ENCODE measurements around the gene CHGA. TPM values are rescaled to one million over a fixed set of nuclear protein-coding genes. Genes with fewer than 3 reads are reported as not detected.

The CHGA gene
- total RNA-seq, 1 donor from 2014 or later, result not detected

DNA sequence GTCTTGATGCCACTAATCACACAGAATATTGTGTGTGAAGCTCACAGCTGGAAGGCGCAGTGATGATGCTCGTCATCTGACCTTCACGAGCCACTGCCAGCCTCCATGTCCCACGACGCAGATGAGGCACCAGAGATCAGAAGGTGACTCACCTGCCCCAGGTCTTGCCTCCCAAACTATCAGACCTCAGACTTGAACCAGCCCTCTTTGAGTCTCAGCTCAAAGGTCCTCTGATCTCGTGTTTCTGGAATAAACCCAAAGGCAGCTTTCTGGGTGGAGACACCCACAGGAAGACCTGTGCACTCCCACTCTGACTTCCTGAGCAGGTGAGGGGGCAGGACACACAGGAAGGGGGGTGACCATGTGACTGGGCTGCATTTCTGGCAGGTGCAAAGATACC lies 19.6 kb upstream of the CHGA start:
- H3K27me3 Mint-ChIP-seq (ENCODE audit: low read depth), result peaks cover 63% of the 10 kb centered on the region
- H3K36me3 Mint-ChIP-seq (ENCODE audit: low read depth), result no peaks in the 10 kb centered on the region
- no peaks in the 10 kb centered on the region for H3K4me1 Mint-ChIP-seq (ENCODE audit: low read depth)
- H3K4me3 Mint-ChIP-seq (ENCODE audit: unreplicated experiment), result no peak overlapping the region
- no peak overlapping the region for H3K27ac Mint-ChIP-seq (ENCODE audit: unreplicated experiment)
- no peak for DNase-seq (ENCODE audit: low spot score)
- no peaks in the 10 kb centered on the region for H3K9me3 Mint-ChIP-seq (ENCODE audit: low read depth)
- TF ChIP-seq, protein P1, sequence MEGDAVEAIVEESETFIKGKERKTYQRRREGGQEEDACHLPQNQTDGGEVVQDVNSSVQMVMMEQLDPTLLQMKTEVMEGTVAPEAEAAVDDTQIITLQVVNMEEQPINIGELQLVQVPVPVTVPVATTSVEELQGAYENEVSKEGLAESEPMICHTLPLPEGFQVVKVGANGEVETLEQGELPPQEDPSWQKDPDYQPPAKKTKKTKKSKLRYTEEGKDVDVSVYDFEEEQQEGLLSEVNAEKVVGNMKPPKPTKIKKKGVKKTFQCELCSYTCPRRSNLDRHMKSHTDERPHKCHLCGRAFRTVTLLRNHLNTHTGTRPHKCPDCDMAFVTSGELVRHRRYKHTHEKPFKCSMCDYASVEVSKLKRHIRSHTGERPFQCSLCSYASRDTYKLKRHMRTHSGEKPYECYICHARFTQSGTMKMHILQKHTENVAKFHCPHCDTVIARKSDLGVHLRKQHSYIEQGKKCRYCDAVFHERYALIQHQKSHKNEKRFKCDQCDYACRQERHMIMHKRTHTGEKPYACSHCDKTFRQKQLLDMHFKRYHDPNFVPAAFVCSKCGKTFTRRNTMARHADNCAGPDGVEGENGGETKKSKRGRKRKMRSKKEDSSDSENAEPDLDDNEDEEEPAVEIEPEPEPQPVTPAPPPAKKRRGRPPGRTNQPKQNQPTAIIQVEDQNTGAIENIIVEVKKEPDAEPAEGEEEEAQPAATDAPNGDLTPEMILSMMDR (IDR thresholded peaks at IDR 0.05), result no peak

DNA sequence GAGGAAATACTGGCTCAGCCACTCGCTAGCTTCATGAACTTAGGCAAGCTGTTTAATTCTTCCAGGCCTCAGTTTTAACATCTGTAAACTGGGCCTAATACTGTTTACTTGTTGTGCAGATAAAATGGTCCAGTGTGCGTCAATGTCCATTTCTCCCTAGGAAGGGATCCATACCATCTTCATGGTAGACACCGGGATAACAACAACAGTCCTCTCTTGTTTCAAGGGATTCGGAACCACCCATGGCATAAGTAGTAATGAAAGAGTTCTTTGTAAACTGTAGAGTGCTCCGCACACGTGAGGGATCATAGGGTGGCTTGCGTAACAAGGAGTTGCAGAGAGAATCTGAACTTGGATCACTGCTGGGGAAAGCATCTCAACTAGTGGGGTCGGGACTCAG lies 17.3 kb upstream of the CHGA start:
- H3K36me3 Mint-ChIP-seq (ENCODE audit: low read depth), result no peaks in the 10 kb centered on the region
- TF ChIP-seq, protein P1 (IDR thresholded peaks at IDR 0.05), result no peak
- H3K9me3 Mint-ChIP-seq (ENCODE audit: low read depth), result no peaks in the 10 kb centered on the region
- H3K27me3 Mint-ChIP-seq (ENCODE audit: low read depth), result peaks cover 60% of the 10 kb centered on the region
- no peak overlapping the region for H3K27ac Mint-ChIP-seq (ENCODE audit: unreplicated experiment)
- H3K4me1 Mint-ChIP-seq (ENCODE audit: low read depth), result no peaks in the 10 kb centered on the region
- DNase-seq (ENCODE audit: low spot score), result no peak
- H3K4me3 Mint-ChIP-seq (ENCODE audit: unreplicated experiment), result no peak overlapping the region

DNA sequence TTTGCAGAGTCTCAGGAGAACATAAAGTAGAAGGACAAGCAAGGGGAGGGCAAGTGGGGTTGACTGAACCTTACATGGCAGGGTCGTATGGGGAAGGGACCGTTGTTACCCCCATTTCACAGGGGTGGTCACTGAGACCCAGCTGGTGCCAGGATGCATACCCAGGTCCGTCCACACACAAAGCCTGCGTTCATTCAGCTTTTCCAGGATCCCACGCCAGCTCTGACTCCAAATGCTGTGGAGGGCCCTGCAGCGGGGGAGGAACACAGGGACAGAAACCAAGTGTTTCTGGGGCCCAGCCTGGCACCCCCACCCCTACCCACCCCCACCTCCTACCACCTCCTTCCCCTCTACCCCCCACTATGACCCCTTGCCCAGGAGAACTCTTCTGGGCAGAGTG lies 16.5 kb upstream of the CHGA start:
- TF ChIP-seq, protein P1 (IDR thresholded peaks at IDR 0.05), result no peak
- H3K36me3 Mint-ChIP-seq (ENCODE audit: low read depth), result no peaks in the 10 kb centered on the region
- no peaks in the 10 kb centered on the region for H3K4me1 Mint-ChIP-seq (ENCODE audit: low read depth)
- H3K4me3 Mint-ChIP-seq (ENCODE audit: unreplicated experiment), result no peak overlapping the region
- H3K27me3 Mint-ChIP-seq (ENCODE audit: low read depth), result peaks cover 57% of the 10 kb centered on the region
- H3K27ac Mint-ChIP-seq (ENCODE audit: unreplicated experiment), result no peak overlapping the region
- peak; percentile 60 for DNase-seq (ENCODE audit: low spot score)
- H3K9me3 Mint-ChIP-seq (ENCODE audit: low read depth), result no peaks in the 10 kb centered on the region

DNA sequence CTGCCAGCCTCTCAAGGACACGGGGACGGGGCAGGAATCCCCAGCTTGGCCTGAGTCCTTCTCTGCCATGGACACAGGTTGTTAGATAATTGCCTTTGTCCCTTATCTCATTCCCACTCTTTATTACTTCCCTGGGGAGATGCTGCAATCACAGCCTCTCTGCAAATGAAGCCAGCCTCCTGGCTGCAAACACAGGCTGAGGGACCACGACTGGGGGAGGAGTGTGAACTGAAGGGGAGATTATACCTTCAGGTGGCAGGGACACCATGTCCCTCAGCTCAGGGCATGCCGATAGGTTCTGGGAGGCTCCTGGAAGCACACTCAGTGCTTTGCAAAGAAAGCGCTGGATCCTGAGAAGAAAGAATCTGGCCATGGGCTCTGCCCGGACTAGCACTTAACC lies 16.1 kb upstream of the CHGA start:
- peaks cover 57% of the 10 kb centered on the region for H3K27me3 Mint-ChIP-seq (ENCODE audit: low read depth)
- H3K4me3 Mint-ChIP-seq (ENCODE audit: unreplicated experiment), result no peak overlapping the region
- no peaks in the 10 kb centered on the region for H3K36me3 Mint-ChIP-seq (ENCODE audit: low read depth)
- no peak overlapping the region for H3K27ac Mint-ChIP-seq (ENCODE audit: unreplicated experiment)
- no peak for DNase-seq (ENCODE audit: low spot score)
- TF ChIP-seq, protein P1 (IDR thresholded peaks at IDR 0.05), result no peak
- H3K4me1 Mint-ChIP-seq (ENCODE audit: low read depth), result no peaks in the 10 kb centered on the region
- no peaks in the 10 kb centered on the region for H3K9me3 Mint-ChIP-seq (ENCODE audit: low read depth)

DNA sequence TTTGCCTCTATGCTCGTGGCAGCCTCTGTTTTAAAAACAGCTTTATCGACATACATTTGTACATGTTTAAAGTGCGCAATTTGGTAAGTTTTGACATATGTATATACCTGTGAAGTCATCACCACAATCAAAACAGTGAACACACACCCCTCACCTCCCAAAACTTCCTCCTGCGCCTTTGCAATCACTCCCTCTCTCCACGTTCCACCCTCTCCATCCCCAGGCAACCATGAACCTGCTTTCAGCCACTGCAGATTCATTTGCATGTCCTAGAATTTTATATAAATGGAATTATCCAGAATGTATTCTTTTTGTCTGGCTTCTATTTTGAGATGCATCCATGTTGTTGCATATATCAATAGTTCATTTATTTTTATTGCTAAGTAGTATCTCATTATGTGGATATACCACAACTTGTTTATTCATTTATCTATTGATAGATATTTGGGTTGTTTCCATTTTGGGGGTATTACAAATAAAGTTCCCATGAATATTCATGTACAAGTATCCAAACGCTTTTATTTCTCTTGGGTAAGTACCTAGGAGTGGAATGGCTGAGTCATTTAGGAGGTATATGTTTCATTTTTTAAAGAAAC lies 15.5 kb upstream of the CHGA start:
- Mint-ChIP-seq H3K27me3 (ENCODE audit: low read depth) (peaks cover 52% of the 10 kb centered on the region), H3K9me3 (ENCODE audit: low read depth) (no peaks in the 10 kb centered on the region), H3K4me3 (ENCODE audit: unreplicated experiment) (no peak overlapping the region), H3K27ac (ENCODE audit: unreplicated experiment) (no peak overlapping the region), H3K4me1 (ENCODE audit: low read depth) (no peaks in the 10 kb centered on the region), H3K36me3 (ENCODE audit: low read depth) (no peaks in the 10 kb centered on the region)
- TF ChIP-seq, protein P1 (IDR thresholded peaks at IDR 0.05), result no peak
- DNase-seq (ENCODE audit: low spot score), result no peak
